HCT116 (cell line): Measurements from ENCODE around the gene VAMP8.

ENCODE experiments used
- CTCF ChIP-seq, 3 experiments: fragments of 200-600 bp in 1 of 3; sonication (generic) in 1 of 3; IDR thresholded peaks in 2 of 3; conservative IDR thresholded peaks in 1 of 3; 2 replicates each; pipeline ENCODE4 v1.5.1; 2012 to 2017; ENCODE audit warnings: low read depth in 2 of 3, low read length in 2 of 3, antibody characterized with exemption in 1 of 3, borderline replicate concordance in 1 of 3, control low read depth in 1 of 3, mild to moderate bottlenecking in 1 of 3, mixed read lengths in 1 of 3, mixed run types in 1 of 3, moderate library complexity in 1 of 3; ENCODE audit not compliant: insufficient read depth in 1 of 3
- EZH2 ChIP-seq: fragments of 200-600 bp; sonication (generic); IDR thresholded peaks from 2 replicates; pipeline ENCODE4 v1.6.1; 2017; ENCODE audit warnings: antibody characterized with exemption, mixed run types
- POLR2AphosphoS5 ChIP-seq: IDR thresholded peaks from 2 replicates; pipeline ENCODE4 v1.6.1; 2011; ENCODE audit warnings: mild to moderate bottlenecking, low read depth, low read length, moderate library complexity
- RAD21 ChIP-seq: IDR thresholded peaks from 2 replicates; pipeline ENCODE4 v1.6.1; 2012; ENCODE audit warnings: low read depth, mild to moderate bottlenecking
- SP1 ChIP-seq: IDR thresholded peaks from 2 replicates; pipeline ENCODE4 v1.6.1; 2012; ENCODE audit warnings: low read depth
- YY1 ChIP-seq: IDR thresholded peaks from 2 replicates; pipeline ENCODE4 v1.6.1; 2011; ENCODE audit warnings: low read length, low read depth, moderate library complexity, mild to moderate bottlenecking; ENCODE audit not compliant: insufficient replicate concordance; ENCODE audit errors: extremely low read depth
- ZNF274 ChIP-seq: fragments of 200-500 bp; sonication (Bioruptor generic); IDR thresholded peaks from 2 replicates; pipeline ENCODE4 v1.6.1; 2014; ENCODE audit warnings: mild to moderate bottlenecking, low read depth, low read length, inconsistent platforms

DNA sequence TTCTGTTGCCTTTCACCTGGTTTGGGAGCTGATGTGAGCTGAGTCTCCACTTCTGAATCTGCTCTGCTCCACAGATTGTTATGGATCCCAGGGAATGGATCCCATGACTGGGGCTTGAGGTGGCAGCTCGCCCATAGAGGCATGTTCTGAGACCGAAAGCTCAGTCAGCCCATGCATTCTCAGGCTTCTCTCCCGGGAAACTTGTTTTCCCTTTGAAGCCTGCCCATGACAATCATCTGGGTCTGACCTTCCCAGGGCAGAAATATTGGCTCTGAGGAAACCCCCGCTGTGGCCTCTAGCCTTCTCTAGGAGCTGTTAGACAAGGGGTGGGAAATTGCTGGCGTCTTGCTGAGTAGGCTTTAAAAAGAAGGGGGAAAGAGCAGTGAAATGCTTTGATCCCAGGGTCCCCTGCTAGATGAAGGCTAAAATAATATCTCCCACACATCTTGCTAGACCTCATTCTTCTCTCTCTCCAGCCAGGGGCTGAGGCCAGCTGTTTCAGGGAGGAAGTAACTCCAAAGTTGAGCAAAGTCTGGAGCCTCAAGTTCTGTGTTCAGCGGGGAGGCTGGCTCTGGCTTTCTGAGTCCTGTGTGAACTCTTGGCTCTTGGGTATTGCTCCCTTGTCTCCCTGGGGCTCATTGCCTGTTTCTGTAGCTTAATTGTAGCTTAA lies 2.0 kb downstream of the VAMP8 start:
- TF ChIP-seq YY1 (no peak), POLR2AphosphoS5 (no peak), CTCF (IDR thresholded peaks at IDR 0.05 in 2 of 3, conservative IDR thresholded peaks at IDR 0.05 in 1 of 3; ENCODE audit: borderline replicate concordance in 1 of 3, insufficient read depth in 1 of 3, low read depth in 2 of 3, low read length in 2 of 3) (no peak), EZH2 (no peak), SP1 (no peak), RAD21 (no peak), ZNF274 (no peak)
